NCI-H2227 (cell line): ENCODE data around the gene SEMA5A.

Source experiments
- DNase-seq: peaks from one replicate; lab custom pipeline; 2025; ENCODE audit not compliant: unreplicated experiment; lab: John Stamatoyannopoulos, UW

The SEMA5A gene

DNA sequence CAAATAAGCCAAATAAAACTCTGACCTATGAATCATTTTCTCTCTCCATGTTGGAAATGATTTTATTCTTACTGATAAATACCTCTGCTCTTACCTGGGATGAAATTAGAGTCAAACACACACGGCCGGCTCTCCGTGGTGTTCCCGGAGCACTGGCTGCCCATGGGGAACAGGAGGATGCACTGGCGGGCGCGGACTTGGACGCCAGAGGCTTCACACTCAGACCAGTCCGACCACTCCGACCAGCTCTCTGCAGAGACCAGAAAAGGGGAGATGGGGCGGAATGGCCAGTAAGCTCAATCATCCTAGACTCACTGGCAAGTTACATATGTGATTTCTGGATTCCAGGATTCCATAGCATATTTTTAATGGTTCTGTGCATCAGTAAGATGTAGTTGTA, 494.1 kb downstream of the SEMA5A start:
- no peak for DNase-seq

GRCh38 chr5:9047932-9048331, 497.9 kb downstream of the SEMA5A start:
- no peak for DNase-seq

DNA sequence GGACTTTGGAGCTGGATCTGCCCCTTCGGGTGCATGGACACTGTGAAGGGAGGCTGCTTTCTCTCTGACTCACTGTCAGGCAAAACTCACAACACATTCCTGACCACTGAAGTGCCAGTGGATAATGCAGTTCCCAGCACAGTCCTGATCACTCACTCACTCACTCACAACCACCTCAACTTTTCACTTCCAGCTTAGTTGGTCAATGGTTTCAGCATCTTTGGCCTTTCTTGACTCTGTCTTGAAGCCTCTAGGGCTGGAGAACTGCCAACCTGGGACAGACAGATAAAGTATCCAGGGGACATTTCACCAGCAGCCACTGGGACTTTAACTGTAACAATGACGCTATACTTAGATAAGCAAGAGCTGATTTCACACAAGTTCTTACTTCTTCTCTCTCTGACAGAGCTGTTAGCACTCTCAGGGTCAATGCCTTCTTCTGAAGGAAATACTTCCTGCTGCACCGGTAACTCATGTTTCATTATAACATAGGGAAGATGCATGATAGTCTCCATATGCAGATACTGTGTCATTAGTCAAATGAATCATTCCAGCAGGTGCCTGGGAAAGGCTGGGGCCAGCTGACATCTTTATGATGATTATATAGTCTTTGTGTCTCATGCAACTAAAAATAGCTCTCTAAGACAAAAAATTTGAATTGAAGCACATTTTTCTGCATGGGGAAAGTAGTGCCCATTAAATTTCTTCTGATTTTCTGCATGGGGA, 499.0 kb downstream of the SEMA5A start:
- no peak for DNase-seq

- no peak for DNase-seq
These were observed 499.9 kb downstream of the SEMA5A start for GRCh38 chr5:9045946-9046345.

DNA sequence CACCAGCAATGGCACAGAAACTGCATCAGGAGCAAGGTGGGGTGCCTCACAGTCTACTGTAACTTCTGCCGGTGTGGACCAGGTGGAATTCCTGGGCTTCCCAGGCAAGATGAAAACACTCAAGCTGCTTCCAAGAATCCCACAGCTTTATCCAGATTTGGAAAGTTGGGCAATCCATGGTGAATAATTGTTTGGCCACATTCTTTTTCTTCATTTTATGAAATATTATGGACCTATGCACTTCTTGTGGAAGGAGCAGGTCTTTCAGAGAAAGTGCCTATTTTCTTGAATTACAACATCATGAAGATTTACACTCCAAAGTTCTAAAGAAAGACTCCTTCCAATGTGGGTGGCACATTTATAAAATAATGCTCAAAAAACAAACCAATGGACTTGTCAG, 503.6 kb downstream of the SEMA5A start:
- no peak for DNase-seq

GRCh38 chr5:9040475-9040874, 505.4 kb downstream of the SEMA5A start:
- DNase-seq: no peak

DNA sequence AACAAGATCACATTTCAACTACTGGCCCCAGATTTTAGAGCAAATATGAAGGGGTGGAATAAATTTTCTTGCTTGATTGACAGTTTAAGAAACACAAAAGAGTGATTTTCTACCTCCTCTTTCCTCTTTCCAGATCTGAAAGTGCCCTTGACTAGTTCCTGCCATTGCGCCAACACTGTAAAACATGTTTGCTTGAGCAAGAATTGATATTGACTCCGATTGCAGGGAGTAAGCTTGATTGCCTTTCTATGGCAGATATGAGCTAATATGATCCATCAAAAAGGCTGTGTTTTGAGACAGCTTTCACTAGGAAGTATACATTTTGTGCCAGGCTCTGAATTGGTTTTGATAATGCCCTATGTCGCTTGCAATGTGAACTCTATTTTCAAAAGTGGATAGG, 508.8 kb downstream of the SEMA5A start:
- DNase-seq: no peak

DNA sequence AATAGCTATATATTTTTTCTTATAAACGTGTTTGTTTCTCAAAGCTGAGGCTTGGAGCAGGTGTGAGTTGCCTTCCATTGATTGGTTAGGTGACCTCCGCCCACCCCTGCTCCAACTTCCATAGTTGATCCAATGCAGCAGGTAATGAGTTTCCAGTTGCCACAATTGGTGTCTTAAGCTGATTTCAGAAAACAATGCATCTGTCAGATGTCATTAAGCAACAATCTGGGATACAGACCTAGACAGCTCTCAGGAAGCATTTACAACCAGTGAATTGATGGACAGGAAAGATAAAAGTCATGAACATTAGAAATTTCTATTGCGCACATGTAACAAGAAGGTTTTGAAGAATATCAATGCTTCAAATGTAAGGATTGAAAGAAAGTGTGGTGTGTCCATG, 510.5 kb downstream of the SEMA5A start:
- no peak for DNase-seq

- no peak for DNase-seq
These were observed 511.2 kb downstream of the SEMA5A start for GRCh38 chr5:9034649-9035048.

- DNase-seq: no peak
These were observed 512.4 kb downstream of the SEMA5A start for GRCh38 chr5:9033524-9033923.

GRCh38 chr5:9025942-9026341, 519.9 kb downstream of the SEMA5A start:
- no peak for DNase-seq

- DNase-seq: no peak
These were observed 524.9 kb downstream of the SEMA5A start for GRCh38 chr5:9020996-9021395.

DNA sequence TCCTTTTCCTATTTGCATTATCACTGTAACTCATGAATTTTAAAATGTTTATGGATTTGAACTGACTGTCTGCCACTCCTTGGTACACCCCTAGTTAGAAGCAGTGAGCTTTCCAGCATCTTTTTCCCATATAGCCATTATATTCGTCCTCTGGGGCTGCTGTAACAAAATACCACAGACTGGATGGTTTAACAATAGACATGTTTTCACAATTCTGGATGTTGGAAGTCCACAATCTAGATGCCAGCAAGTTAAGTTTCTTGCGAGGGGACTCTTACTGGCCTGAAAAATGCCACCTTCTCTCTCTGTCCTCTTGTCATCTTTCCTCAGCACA, 530.0 kb downstream of the SEMA5A start:
- DNase-seq: no peak

GRCh38 chr5:9015260-9015936, 530.5 kb downstream of the SEMA5A start:
- no peak for DNase-seq

DNA sequence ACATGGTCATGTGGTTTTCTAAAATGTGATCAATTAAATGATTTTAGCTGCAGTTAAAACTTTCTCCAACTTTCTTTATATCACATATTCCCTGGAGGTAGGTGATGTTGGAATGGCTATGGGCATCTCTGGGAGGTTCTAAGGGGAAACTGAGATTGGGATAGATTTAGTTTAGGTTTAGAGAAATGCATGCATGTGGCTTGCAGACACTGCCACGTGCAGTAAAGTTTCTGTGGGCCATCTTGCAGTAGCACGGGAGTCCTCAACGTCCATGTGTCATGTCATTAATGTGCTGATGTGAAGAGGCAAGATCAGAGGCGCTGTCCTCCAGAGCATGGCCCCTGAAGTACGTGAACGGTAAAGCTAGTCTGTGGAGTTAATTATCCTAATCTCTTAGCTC, 532.7 kb downstream of the SEMA5A start:
- DNase-seq: no peak

- no peak for DNase-seq
These were observed 535.8 kb downstream of the SEMA5A start for GRCh38 chr5:9009931-9010651.

GRCh38 chr5:8997542-8998070, 548.3 kb downstream of the SEMA5A start:
- no peak for DNase-seq

DNA sequence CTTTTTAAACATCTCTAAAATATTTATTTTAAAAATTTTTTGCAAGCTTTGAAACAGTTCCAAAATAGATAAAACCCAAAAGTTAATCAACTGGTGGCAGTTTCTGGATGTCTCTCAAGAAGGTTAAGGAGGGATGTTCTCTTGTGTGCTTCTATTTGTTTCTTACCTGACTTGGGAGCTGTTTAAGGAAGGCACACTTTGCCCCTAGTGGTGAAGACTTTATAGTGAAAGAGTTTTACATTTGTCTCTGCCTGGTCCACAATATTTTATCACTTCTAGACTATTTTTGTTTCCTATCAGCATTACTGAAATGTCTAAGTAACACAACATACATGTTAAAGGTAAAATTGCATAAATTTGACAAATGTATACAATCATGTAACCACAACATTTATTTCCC, 552.8 kb downstream of the SEMA5A start:
- no peak for DNase-seq
